Left lung (tissue), 10 donors: ENCODE results near the gene VSX2. TPM values are rescaled to one million over a fixed set of nuclear protein-coding genes. Genes with fewer than 3 reads are reported as not detected.

Source experiments
- ATAC-seq: fragments of 200-7000 bp; cut with Tn5 transposase; one replicate; pipeline ENCODE4 v1.9.1; 2020; ENCODE audit warnings: moderate library complexity
- DNase-seq, 4 donors: peaks; one replicate each; pipeline ENCODE4 v3.0.0-alpha.2; 2013 to 2020
- H3K27ac ChIP-seq, 2 donors: fragments of 200-600 bp; sonication (generic) in 1 of 2; one replicate each; pipeline versions ENCODE4 v1.5.0 to v1.8.0; 2020 to 2021
- H3K27me3 ChIP-seq, 2 donors: fragments of 200-600 bp; sonication (generic) in 1 of 2; one replicate each; pipeline versions ENCODE4 v1.5.0 to v1.8.0; 2020 to 2021
- H3K36me3 ChIP-seq, 2 donors: fragments of 200-600 bp; sonication (generic) in 1 of 2; one replicate each; pipeline versions ENCODE4 v1.5.0 to v1.8.0; 2020 to 2021
- H3K4me1 ChIP-seq, 2 donors: fragments of 200-600 bp; one replicate each; pipeline ENCODE4 v1.8.0; 2021
- H3K4me3 ChIP-seq, 2 donors: fragments of 200-600 bp; sonication (generic) in 1 of 2; one replicate each; pipeline versions ENCODE4 v1.5.0 to v1.8.0; 2020 to 2021; ENCODE audit warnings: mild to moderate bottlenecking in 1 of 2
- H3K9me3 ChIP-seq, 2 donors: fragments of 200-600 bp; sonication (generic) in 1 of 2; one replicate each; pipeline versions ENCODE4 v1.5.0 to v1.8.0; 2020 to 2021
- CTCF ChIP-seq, 2 donors: fragments of 200-600 bp; sonication (generic) in 1 of 2; IDR thresholded peaks; one replicate each; pipeline versions ENCODE4 v1.5.0 to v1.8.0; 2021; ENCODE audit warnings: antibody characterized with exemption in 2 of 2
- intact Hi-C, 2 donors: fragments of 100-400 bp; cut with DNase I; formaldehyde crosslinking; loops; one replicate each; pipeline versions ENCODE4 v1.11.2 to v1.14.2; 2022
- polyA plus RNA-seq, 6 donors: library from polyadenylated mRNA; unstranded; fragments of 120-200 nt; gene quantifications; one replicate each; pipeline ENCODE4 v1.2.1, GENCODE V29; 2013; ENCODE audit not compliant: insufficient read length in 6 of 6
- total RNA-seq, 2 donors: library from RNA; stranded (reverse); fragmentation: NEBNext Ultra II Directional; extraction: Animal tissue kit (Norgen Biotek cat#: 25700); gene quantifications; one replicate each; pipeline ENCODE4 v1.2.1, GENCODE V29; 2021
- donor health status: DM: no; HTN: yes; CAD: no.
- donor health status: DM: no; HTN: no; CAD: no.

VSX2 gene
- total and polyA plus RNA-seq, 8 donors, result not detected

DNA sequence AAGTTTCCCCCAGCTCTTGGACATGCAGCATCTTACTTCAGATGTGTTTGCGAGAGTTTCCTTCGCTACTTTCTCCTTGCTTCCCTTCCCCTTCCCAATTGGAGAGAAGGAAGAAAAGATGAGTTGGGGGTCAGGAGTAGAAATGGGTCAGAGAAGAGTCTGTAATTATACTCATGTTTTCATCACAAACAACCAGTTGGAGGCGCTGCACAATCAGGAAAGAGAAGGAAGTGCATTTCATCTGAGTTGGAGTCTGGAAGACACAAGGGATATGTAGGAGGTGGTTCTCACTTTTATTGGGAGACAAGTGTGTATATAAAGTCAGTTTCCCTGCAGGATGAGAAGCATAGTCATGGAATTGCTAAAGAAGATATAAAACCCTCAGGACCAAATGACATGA, 31.3 kb upstream of the VSX2 start:
- DNase-seq (no peak), ATAC-seq (no peak)
- Histone ChIP-seq H3K36me3 (peaks cover 0 to 7% of the 10 kb centered on the region in 2 donors), H3K4me1 (no peaks in the 10 kb centered on the region), H3K9me3 (no peaks in the 10 kb centered on the region), H3K4me3 (no peak overlapping the region), H3K27me3 (peaks cover 0 to 4% of the 10 kb centered on the region in 2 donors), H3K27ac (no peak overlapping the region)
- intact Hi-C loops, result no loop called here
- TF ChIP-seq CTCF (IDR thresholded peaks at IDR 0.05), result no peak

- ATAC-seq (no peak), DNase-seq (peak in 1 of 4 donors; percentile 11)
- Histone ChIP-seq H3K36me3 (no peaks in the 10 kb centered on the region), H3K27ac (no peak overlapping the region), H3K4me3 (no peak overlapping the region), H3K9me3 (no peaks in the 10 kb centered on the region), H3K27me3 (peaks cover 0 to 4% of the 10 kb centered on the region in 2 donors), H3K4me1 (no peaks in the 10 kb centered on the region)
- TF ChIP-seq CTCF (IDR thresholded peaks at IDR 0.05), result no peak
- intact Hi-C loops, result no loop called here
Measured at GRCh38 chr14:74208642-74209041, 30.6 kb upstream of the VSX2 start.

DNA sequence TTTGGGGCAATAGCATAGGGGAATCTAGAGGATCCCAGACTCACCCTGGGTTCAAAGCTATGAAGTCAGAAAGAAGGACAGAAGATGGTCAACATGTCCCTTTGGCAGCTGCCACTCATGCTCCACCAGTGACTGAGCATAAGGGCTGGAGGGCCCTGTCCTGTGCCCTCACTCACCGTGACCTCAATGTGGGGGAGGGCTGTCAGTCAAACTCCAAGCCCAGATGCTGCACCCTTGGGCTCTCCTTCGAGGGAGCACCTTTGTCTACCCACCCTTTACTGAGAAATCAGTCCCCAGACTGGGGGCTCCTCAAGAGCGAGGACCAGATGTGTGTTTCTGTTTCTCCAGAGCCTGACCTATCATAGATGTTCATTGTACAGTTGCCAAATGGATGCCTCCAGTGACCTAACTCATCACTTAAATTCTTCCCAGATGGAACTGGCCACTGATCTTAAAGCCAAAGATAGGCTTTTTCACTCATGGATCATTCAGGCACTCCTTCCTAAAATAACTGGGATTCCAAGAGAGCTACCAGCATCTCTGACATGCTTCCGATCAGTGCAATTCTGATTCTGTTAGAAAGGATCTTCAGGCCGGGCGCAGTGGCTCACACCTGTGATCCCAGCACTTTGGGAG, 27.2 kb upstream of the VSX2 start:
- Histone ChIP-seq H3K36me3 (no peaks in the 10 kb centered on the region), H3K27me3 (peaks cover 0 to 13% of the 10 kb centered on the region in 2 donors), H3K4me1 (no peaks in the 10 kb centered on the region), H3K9me3 (no peaks in the 10 kb centered on the region), H3K4me3 (no peak overlapping the region), H3K27ac (no peak overlapping the region)
- ATAC-seq (no peak), DNase-seq (no peak)
- TF ChIP-seq CTCF (IDR thresholded peaks at IDR 0.05), result no peak
- intact Hi-C loops, result no loop called here

- H3K9me3 ChIP-seq, result no peaks in the 10 kb centered on the region
- no peak for TF ChIP-seq CTCF (IDR thresholded peaks at IDR 0.05)
- intact Hi-C loops, result no loop called here
- H3K4me3 ChIP-seq, result no peak overlapping the region
- H3K4me1 ChIP-seq, result peaks cover 0 to 7% of the 10 kb centered on the region in 2 donors
- peaks cover 4 to 33% of the 10 kb centered on the region in 2 donors for H3K27me3 ChIP-seq
- ATAC-seq, result no peak
- no peaks in the 10 kb centered on the region for H3K36me3 ChIP-seq
- H3K27ac ChIP-seq, result no peak overlapping the region
- peak in 1 of 4 donors; percentile 17 for DNase-seq
Measured at GRCh38 chr14:74213907-74214803, 25.1 kb upstream of the VSX2 start.

DNA sequence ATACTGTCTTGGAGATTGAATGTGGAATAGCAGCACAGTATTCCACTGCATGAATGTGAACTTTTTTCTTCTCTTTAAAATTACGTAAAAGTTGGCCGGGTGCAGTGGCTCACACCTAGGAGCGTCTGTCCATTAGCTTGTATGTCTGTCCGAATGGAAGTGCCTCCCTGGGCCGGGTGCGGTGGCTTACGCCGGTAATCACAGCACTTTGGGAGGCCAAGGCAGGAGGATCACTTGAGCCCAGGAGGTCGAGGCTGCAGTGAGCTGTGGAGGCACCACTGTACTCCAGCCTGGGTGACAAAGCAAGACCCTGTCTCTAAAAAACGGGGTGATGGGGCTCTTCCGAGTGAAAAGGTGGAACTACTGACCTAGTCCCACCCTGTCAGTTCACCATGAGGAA, 22.6 kb upstream of the VSX2 start:
- H3K27ac ChIP-seq, result no peak overlapping the region
- no peak for TF ChIP-seq CTCF (IDR thresholded peaks at IDR 0.05)
- H3K4me3 ChIP-seq, result no peak overlapping the region
- H3K36me3 ChIP-seq, result no peaks in the 10 kb centered on the region
- H3K9me3 ChIP-seq, result no peaks in the 10 kb centered on the region
- intact Hi-C loops, result no loop called here
- DNase-seq (no peak), ATAC-seq (no peak)
- H3K27me3 ChIP-seq, result peaks cover 4 to 46% of the 10 kb centered on the region in 2 donors
- peaks cover 0 to 7% of the 10 kb centered on the region in 2 donors for H3K4me1 ChIP-seq
